SHP77 treated with DMSO at 0.1 percent for 48 hours (cell line): ENCODE measurements around the gene AVEN.
"Not testable (repeated sequence)": the region's sequence is repeated elsewhere in the genome, so short reads cannot be mapped to it uniquely, and the experiment has no call there.

ENCODE experiments used
- DNase-seq: peaks from one replicate; lab custom pipeline; 2025; lab: John Stamatoyannopoulos, UW

AVEN gene, protein sequence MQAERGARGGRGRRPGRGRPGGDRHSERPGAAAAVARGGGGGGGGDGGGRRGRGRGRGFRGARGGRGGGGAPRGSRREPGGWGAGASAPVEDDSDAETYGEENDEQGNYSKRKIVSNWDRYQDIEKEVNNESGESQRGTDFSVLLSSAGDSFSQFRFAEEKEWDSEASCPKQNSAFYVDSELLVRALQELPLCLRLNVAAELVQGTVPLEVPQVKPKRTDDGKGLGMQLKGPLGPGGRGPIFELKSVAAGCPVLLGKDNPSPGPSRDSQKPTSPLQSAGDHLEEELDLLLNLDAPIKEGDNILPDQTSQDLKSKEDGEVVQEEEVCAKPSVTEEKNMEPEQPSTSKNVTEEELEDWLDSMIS

DNA sequence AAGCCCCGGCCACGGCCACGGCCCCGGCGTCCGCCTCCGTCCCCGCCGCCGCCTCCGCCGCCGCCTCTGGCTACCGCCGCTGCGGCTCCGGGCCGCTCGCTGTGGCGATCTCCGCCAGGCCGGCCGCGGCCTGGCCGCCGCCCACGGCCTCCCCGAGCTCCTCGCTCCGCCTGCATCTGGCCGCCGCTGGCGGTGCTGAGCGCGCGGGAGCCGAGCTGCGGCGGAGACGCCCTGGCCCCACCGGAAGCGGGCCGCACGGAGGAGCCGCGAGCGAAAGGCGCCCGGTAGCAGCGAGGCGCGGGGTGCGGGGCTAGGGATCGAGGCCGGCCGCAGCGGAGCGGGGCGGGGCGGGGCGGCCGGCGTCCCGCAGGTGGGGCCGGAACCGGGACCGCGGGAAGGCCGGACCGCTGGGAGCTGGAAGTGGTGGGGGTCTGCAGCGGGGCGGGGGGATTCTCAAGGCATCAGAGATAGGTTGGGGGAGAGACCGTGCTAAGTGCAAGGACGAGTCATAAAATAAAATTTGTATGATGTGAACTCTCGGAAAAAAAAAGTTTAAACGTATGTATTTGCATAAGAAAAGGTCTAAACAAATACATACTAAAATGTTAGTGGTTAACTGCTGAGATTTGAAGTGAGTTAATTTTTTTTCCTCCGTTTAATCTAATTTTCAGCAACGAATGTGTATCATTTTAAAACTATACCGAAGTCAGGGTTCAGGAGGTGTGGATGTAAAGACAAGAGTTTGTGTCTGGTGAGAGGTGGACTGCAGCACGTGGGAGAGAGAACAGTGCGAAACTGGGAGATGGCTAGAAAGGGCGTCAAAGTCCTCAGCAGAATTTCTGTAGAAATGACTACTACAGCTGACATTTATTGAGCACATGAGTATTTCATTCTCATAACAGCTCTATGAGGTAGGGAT, at the start of gene AVEN:
TSS of gene AVEN (minus strand) at position 334 of the 919 bp plus-strand sequence. CDS start at position 176, 158 bp downstream.
- DNase-seq, result no peak

- DNase-seq, result no peak
Observed at GRCh38 chr15:34085746-34086145, 46.7 kb upstream of the AVEN start.

DNA sequence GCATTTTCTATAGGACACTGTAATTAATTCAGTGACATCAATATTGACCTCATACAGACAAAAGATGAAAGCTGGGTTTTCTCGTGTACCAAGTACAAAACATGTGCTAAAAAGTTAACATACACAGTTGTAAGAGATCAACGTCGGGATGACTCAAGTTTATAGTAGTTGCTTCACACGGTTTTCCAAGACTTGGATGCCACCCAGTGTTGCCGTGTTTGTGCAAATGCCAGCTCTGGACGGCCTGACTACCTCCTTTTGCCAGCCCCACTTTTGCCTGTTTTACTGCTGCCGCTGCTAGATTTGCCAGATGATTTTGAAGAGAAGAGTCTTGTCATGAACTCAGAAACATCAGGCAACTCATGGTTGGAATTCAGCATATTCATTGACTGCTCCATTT, 45.1 kb upstream of the AVEN start:
- DNase-seq, result no peak

DNA sequence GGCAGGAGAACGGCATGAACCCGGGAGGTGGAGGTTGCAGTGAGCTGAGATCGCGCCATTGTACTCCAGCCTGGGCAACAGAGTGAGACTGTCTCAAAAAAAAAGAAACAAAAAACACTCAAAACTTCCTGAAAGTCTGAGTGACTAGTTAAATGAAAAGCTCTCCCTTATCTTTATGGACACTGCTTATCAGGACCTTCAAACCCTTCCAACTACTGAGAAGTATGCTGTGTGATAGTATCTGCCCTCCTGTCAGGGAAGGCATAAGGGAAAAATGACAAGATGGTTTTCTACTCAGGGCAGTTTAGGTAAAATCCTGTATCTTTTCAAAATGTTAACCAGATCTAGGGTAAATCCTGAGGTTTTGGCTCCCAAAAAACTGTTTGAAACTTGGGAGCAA, 40.9 kb upstream of the AVEN start:
- DNase-seq, result no peak

DNA sequence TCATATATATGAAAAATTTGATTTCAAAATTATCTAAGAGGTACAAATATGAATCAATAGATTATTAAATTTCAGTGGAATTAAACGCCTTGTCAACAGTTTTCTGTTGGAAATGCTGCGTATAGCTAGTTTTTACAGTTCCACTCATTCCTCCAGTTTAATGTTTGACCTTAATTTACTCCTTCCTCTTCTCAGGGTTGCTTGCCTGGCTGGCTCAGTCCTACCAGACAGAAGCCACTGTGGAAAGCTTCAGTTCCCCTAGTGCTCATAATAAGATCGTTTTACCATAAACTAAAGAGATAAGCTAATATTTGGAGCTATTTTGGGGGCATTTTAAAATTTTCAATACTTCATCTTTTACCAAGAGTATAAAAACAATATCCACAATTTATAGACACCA, 39.9 kb upstream of the AVEN start:
- no peak for DNase-seq

GRCh38 chr15:34076785-34077184, 37.8 kb upstream of the AVEN start:
- no peak for DNase-seq

GRCh38 chr15:34070003-34070402, 31.0 kb upstream of the AVEN start:
- no peak for DNase-seq

DNA sequence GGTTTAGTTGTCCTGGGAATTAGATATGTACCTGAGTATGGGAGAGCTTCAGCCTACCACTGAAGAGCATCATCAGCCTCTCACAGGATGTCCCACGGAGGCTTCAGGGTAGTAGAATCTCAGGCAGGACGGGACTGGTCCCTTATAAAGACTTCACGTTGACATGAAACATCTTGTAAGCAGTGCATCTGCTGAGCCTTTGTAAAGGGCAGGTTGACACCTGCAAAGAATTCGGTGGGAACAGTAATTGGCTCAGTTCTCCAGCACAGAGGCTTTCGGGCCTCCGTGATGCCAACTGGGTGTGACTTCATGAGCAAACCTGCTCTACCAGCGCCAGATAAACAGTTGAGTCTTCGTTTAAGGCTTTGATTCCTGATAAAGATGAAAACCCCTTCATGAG, 26.9 kb upstream of the AVEN start:
- DNase-seq, result no peak

- no peak for DNase-seq
Observed at GRCh38 chr15:34065261-34065660, 26.3 kb upstream of the AVEN start.

DNA sequence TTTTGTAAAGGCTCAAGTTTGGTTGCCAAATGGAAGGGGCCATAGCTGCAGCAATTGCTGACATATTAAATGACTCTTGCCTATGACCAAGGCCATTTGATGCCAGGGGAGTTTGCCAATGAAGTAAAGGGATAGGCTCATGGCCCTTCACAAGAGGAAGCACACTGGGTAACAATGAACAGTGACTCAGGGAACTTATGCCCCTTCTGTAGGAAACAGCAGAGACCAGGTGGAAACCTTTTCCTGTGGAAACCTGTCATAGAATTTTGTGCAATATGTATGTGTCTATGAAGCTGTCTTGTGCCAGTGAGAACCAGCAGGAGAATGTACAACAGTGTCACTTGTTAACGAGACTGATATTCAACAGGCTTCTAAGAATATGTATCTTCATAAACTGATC, 25.4 kb upstream of the AVEN start:
- DNase-seq, result no peak

GRCh38 chr15:34059946-34060345, 20.9 kb upstream of the AVEN start:
- DNase-seq, result no peak

DNA sequence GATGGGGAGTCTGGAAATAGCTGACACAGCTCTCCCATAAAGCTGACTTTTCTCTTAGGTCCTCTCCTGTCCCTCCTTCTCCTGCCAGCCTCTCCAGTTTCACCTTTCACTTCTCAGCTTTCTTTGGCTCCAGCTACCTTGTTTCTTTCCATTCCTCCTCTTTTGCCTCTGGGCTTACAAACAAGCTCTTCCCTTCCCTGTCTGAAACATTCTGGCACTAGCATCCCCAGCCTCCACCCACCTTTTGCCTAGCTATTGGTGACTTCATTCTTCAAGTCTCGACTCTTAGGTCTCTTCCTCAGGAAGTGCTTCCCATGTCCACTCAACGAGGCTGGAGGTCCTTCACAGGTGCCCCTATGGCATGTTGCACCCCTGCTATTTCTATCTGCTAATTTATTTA, 20.5 kb upstream of the AVEN start:
- DNase-seq, result no peak

DNA sequence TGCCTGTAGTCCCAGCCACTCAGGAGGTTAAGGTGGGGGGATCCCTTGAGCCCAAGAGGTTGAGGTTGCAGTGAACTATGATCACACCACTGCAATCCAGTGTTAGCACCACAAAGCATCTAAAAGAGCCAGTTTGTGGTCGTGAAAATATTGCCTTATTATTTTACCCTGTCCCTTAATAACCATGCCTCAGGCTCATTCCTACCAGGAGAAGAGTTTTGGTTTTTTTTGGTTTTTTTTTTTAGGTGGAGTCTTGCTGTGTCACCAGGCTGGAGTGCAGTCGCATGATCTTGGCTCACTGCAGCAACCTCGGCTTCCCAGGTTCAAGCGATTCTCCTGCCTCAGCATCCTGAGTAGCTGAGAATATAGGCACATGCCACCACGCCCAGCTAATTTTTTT, 17.9 kb upstream of the AVEN start:
- no peak for DNase-seq

DNA sequence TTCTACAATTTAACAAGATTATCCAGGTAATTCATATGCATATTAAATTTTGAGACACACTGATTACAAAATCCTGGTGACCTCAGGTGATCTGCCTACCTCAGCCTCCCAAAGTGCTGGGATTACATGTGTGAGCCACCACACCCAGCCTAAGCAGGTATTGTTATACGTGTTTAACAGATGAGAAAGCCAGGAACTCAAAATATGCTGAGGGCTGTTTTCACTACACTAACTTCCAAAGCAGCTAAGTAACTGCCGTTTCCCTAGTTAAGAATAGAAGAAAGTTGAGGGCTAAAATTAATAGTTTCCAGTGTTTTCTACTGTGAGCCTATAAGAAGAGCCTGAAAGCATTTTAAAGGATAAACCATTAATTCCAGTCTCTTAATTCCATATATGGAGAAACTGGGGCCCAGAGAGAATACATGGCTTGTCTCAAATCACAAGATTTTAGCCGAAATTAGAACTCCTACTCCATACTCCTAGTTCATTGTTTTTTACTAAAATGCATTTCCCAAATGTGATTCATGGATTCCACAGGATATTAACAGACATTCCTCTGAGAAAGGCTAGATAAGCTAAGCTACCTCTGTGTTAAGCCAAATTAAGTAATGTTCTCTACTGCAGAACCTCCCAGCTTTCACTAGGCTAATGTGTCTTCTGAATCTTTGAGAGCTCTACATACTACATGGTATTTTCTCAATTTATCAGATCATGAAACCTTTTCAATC, 17.0 kb upstream of the AVEN start:
- no peak for DNase-seq

GRCh38 chr15:34054081-34054707, 15.2 kb upstream of the AVEN start:
- no peak for DNase-seq

GRCh38 chr15:34050385-34050784, 11.4 kb upstream of the AVEN start:
- DNase-seq, result not testable (repeated sequence)

DNA sequence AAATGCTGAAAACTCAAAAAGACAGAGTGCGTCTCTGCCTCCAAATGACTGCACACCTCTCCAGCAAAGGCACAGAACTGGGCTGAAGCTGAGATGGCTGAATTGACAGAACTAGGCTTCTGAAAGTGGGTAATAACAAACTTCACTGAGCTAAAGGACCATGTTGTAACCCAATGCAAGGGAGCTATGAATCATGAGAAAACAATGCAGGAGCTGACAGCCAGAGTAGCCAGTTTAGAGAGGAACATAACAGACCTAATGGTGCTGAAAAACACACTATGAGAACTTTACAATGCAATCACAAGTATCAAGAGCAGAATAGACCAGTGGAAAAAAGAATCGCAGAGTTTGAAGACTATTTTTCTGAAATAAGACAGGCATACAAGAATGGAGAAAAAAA, 10.1 kb upstream of the AVEN start:
- DNase-seq, result no peak

- DNase-seq, result no peak
Observed at GRCh38 chr15:34047893-34048775, 9.1 kb upstream of the AVEN start.

DNA sequence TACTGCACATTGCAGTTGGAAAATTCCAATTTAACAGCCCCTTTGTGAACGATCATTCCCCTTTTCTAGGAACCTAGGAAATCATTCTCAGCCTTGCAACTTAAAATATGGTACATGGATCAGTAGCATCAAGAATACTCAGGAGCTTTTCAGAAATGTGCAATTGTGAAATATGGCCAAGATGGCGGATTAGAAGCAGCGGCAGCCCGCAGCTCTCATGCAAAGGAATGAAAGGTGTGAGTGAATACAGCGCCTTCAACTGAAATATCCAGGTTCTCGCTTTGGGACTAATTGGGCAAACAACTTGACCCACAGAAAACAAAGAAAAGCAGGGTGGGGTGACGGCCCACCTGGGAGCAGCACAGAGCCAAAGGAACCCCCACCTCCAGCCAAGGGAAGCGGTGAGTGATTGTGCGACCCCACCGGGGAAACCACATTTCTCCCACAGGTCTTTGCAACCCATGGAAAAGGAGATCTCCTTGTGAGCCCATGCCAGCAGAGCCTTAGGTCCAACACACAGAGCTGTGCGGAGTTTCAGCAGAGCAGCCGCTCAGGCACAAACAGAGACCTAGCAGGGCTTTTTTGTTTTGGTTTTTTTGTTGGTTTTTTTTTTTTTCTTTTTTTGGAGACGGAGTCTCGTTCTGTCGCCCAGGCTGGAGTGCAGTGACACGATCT, 7.6 kb upstream of the AVEN start:
- no peak for DNase-seq

- no peak for DNase-seq
Observed at GRCh38 chr15:34043813-34044212, 4.8 kb upstream of the AVEN start.
